ENCODE results near the gene CABP4. TPM values are rescaled to one million over a fixed set of nuclear protein-coding genes. Genes with fewer than 3 reads are reported as not detected.

CABP4 gene
- total RNA-seq, 6 donors from 2014 or later, result 1.5 to 4.7 (median 2.3) TPM

DNA sequence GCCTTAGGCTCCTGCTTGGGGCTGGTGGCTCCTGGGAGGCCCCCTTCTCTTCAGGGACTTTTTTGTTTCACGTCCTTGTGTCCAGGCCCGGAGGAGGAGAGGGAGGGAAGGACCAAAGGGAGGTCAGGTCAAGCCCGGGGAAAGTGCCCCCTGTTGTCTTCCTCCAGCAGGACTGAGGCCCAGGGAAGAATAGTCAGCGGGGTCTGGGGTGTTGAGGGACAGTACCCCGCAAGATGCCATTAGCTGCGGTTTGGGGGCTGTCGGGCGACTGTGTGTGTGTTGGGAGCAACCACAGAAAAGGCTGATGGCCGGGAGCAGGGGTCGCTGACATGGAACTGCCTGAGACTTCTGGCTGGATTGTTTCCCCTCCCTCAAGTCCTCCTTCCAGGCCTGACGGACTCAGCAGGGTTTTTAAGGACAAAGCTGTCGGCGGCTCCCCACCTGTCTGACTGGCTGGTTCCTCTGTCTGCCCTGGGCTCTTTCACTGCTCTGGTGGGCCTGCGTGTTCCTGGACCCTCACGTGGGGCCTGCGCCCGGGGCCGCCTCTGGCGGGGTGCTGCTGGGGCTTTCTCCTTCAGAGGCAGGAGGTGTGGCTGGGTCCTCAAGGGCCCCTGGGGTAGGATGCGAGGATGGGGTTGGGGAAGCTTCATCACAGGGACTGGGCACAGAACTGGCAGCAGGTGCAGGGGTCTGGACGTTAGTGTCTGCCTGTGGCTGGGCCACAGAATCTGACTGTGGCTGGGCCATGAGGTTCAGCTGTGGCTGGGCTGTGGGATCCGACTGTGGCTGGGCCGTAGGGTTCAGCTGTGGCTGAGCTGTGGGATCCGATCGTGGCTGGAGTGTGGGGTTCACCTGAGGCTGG lies 4.1 kb upstream of the CABP4 start:
- H3K27ac ChIP-seq, result peak overlapping the region in 3 of 4 donors; percentile 64 to 79 (median 74)
- H3K36me3 ChIP-seq, result no peaks in the 10 kb centered on the region
- TF ChIP-seq CTCF (IDR thresholded peaks at IDR 0.05) (no peak), POLR2A (IDR thresholded peaks at IDR 0.05) (no peak), POLR2AphosphoS5 (IDR thresholded peaks at IDR 0.05) (no peak), EP300 (IDR thresholded peaks at IDR 0.05) (no peak)
- no peak overlapping the region for H3K4me3 ChIP-seq
- ATAC-seq (ENCODE audit: low FRiP score in 2 of 2), result no peak
- peak in 1 of 2 donors; percentile 76 for DNase-seq
- H3K4me1 ChIP-seq, result peaks cover 0 to 7% (median 5%) of the 10 kb centered on the region in 4 donors
- no peaks in the 10 kb centered on the region for H3K9me3 ChIP-seq
- H3K27me3 ChIP-seq, result no peaks in the 10 kb centered on the region
- WGBS, 2 donors, result 90 to 94% methylated on average over 15 to 19 of the region's 25 CpGs

- WGBS, 2 donors, result 88 to 94% methylated on average over 13 to 14 of the region's 14 CpGs
- ATAC-seq (ENCODE audit: low FRiP score in 2 of 2), result no peak
- Histone ChIP-seq H3K4me3 (no peak overlapping the region), H3K27me3 (no peaks in the 10 kb centered on the region), H3K4me1 (peaks cover 0 to 7% (median 5%) of the 10 kb centered on the region in 4 donors), H3K36me3 (no peaks in the 10 kb centered on the region), H3K9me3 (no peaks in the 10 kb centered on the region), H3K27ac (peak overlapping the region in 3 of 4 donors; percentile 64 to 79 (median 74))
- DNase-seq, result peak in 1 of 2 donors; percentile 67
- TF ChIP-seq EP300 (IDR thresholded peaks at IDR 0.05) (no peak), CTCF (IDR thresholded peaks at IDR 0.05) (no peak), POLR2AphosphoS5 (IDR thresholded peaks at IDR 0.05) (no peak), POLR2A (IDR thresholded peaks at IDR 0.05) (no peak)
Measured at GRCh38 chr11:67451658-67451976, 3.5 kb upstream of the CABP4 start.

DNA sequence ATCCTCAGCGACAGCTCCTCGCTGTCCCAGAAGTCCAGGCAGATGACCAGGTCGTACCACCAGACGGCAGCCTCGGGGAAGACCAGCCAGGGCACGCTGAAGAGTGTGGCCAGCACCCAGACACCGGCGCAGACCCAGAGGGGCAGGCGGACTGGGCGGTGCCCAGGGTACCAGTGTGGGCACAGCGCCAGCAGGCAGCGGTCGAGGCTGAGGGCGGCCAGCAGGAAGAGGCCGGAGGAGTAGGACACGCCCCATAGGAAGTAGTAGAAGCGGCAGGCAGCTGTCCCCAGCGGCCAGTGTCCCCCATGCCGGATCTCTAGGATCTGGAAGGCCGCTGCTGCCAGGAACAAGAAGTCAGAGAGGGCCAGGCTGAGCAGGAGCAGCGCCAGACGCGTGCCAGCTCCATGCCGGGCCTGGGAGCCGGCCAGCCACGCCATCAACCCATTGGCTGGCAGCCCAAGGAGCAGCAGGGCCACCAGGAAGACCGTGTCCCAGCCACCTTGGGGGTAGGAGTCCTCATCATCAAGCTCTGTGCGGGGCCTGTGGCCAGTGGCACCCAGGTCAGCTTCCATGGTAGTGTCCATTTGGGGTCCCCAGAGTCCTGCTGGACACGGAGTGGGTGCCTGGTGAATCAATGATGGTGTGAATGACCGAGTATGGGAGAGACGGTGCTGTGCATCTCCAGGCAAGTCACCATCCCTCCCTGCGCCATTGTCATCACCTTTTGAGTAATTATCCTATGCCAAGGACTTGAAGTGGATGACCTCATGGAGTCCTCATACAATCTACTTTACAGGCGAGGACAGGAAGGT lies 2.8 kb upstream of the CABP4 start, which contains the start of gene GPR152:
Gene GPR152, minus strand, starts transcription at position 589 of the 812 bp plus-strand sequence. Its CDS starts 5 bp downstream, at position 584.
- no peaks in the 10 kb centered on the region for H3K9me3 ChIP-seq
- peak within 1 kb of the TSS in 3 of 4 donors; percentile 64 to 79 (median 74) for H3K27ac ChIP-seq
- peak in 1 of 2 donors; percentile 12 for TF ChIP-seq POLR2AphosphoS5 (IDR thresholded peaks at IDR 0.05)
- peak in 3 of 6 experiments; percentile 36 to 54 (median 37) for TF ChIP-seq CTCF (IDR thresholded peaks at IDR 0.05)
- no peak for TF ChIP-seq POLR2A (IDR thresholded peaks at IDR 0.05)
- H3K36me3 ChIP-seq, result no peaks in the 10 kb centered on the region
- H3K27me3 ChIP-seq, result no peaks in the 10 kb centered on the region
- ATAC-seq (ENCODE audit: low FRiP score in 2 of 2) (peak; percentile 42 to 56), DNase-seq (peak in 1 of 2 donors; percentile 88)
- peaks cover 0 to 7% (median 5%) of the 10 kb centered on the region in 4 donors for H3K4me1 ChIP-seq
- WGBS, 2 donors, result 78% methylated on average over 23 to 32 of the region's 33 CpGs
- peak within 1 kb of the TSS in 3 of 4 donors; percentile 18 to 42 (median 25) for H3K4me3 ChIP-seq

GRCh38 chr11:67453816-67454732 lies 1.1 kb upstream of the CABP4 start:
- no peaks in the 10 kb centered on the region for H3K9me3 ChIP-seq
- no peaks in the 10 kb centered on the region for H3K27me3 ChIP-seq
- no peak overlapping the region for H3K27ac ChIP-seq
- H3K36me3 ChIP-seq, result no peaks in the 10 kb centered on the region
- no peak overlapping the region for H3K4me3 ChIP-seq
- 91 to 94% methylated on average over 3 to 21 of the region's 21 CpGs for WGBS, 2 donors
- TF ChIP-seq POLR2AphosphoS5 (IDR thresholded peaks at IDR 0.05) (no peak), EP300 (IDR thresholded peaks at IDR 0.05) (no peak), POLR2A (IDR thresholded peaks at IDR 0.05) (no peak), CTCF (IDR thresholded peaks at IDR 0.05) (no peak)
- DNase-seq, result peak in 1 of 2 donors; percentile 59
- peaks cover 0 to 7% (median 5%) of the 10 kb centered on the region in 4 donors for H3K4me1 ChIP-seq
- ATAC-seq (ENCODE audit: low FRiP score in 2 of 2), result no peak
